HepG2 (cell line): ENCODE data around the gene TOE1. TPM values are rescaled to one million over a fixed set of nuclear protein-coding genes. Genes with fewer than 3 reads are reported as not detected.
A peak's percentile ranks its signal among the peaks of the same experiment; 100 is the strongest.

Experiments used
- ATAC-seq: fragments of 200-7000 bp; cut with Tn5 transposase; 3 replicates; pipeline ENCODE4 v1.9.1; 2020; ENCODE audit warnings: mild to moderate bottlenecking, moderate library complexity
- BruUV-seq: library from RNA; stranded (reverse); fragments of 400-500 nt; replicated peaks from 2 replicates; lab custom pipeline; 2021; lab: Mats Ljungman, UMichigan
- CTCF ChIA-PET: fragments of 300-600 bp; formaldehyde crosslinking; extraction: SDS; loops from one replicate; lab custom pipeline; 2021; ENCODE audit warnings: low total read pairs, inconsistent platforms, low intra/inter-chr PET ratio; lab: Yijun Ruan, JAX
- POLR2A ChIA-PET: fragments of 350-600 bp; sonication (Branson Sonifier 250); formaldehyde crosslinking; loops from one replicate; lab custom pipeline; 2020; ENCODE audit warnings: antibody characterized with exemption, inconsistent platforms; lab: Yijun Ruan, JAX
- DNase-seq: peaks from one replicate; pipeline ENCODE4 v3.0.0-alpha.2; 2015; ENCODE audit warnings: low spot score
- FAIRE-seq: peaks from 3 replicates; lab custom pipeline; 2011; peaks lifted over from hg19 to GRCh38; lab: Jason Lieb, UNC
- H2AFZ ChIP-seq: one replicate; pipeline ENCODE4 v1.6.1; 2011; ENCODE audit warnings: low read length, inconsistent platforms
- H3K27ac ChIP-seq: fragments of 300-600 bp; 3 replicates; pipeline ENCODE4 v1.8.0; 2011; ENCODE audit warnings: mixed run types, mild to moderate bottlenecking, mixed read lengths, low read length, inconsistent platforms; ENCODE audit not compliant: insufficient read depth; ENCODE audit errors: extremely low read length
- H3K27me3 ChIP-seq, 2 experiments: fragments of 200-600 bp in 1 of 2; 2 replicates in 1 of 2; 3 replicates in 1 of 2; pipeline versions ENCODE4 v1.6.0 to v1.8.0; 2011; ENCODE audit warnings: low read length in 2 of 2, mild to moderate bottlenecking in 2 of 2, moderate library complexity in 2 of 2, inconsistent platforms in 1 of 2; ENCODE audit not compliant: insufficient read depth in 2 of 2, control insufficient read depth in 1 of 2
- H3K36me3 ChIP-seq, 2 experiments: fragments of 200-600 bp in 1 of 2; replicated peaks in 1 of 2; 2 replicates in 1 of 2; 3 replicates in 1 of 2; pipeline versions ENCODE4 v1.5.1 to v1.8.0; 2011; ENCODE audit warnings: low read length in 2 of 2, inconsistent platforms in 1 of 2; ENCODE audit not compliant: insufficient read depth in 2 of 2, control insufficient read depth in 1 of 2
- H3K4me1 ChIP-seq: 2 replicates; pipeline ENCODE4 v1.5.1; 2012; ENCODE audit warnings: low read length, inconsistent platforms; ENCODE audit not compliant: insufficient read depth
- H3K4me2 ChIP-seq: 2 replicates; pipeline ENCODE4 v1.6.0; 2011; ENCODE audit warnings: low read depth, low read length, inconsistent platforms
- H3K4me3 ChIP-seq, 3 experiments: fragments of 200-600 bp in 1 of 3; sonication (generic), shearing (Covaris generic) in 1 of 3; replicated peaks in 1 of 3; 2 replicates each; pipeline ENCODE4 v1.5.1; 2011 to 2016; ENCODE audit warnings: low read length in 3 of 3, inconsistent platforms in 2 of 3, low read depth in 2 of 3, mild to moderate bottlenecking in 2 of 3, control low read depth in 1 of 3, mixed read lengths in 1 of 3; ENCODE audit not compliant: insufficient read depth in 1 of 3
- H3K79me2 ChIP-seq: one replicate; pipeline ENCODE4 v1.6.1; 2011; ENCODE audit warnings: low read length, inconsistent platforms; ENCODE audit not compliant: insufficient read depth
- H3K9ac ChIP-seq: 2 replicates; pipeline ENCODE4 v1.6.0; 2011; ENCODE audit warnings: mild to moderate bottlenecking, low read depth, low read length, inconsistent platforms; ENCODE audit not compliant: insufficient read depth
- H3K9me3 ChIP-seq: 2 replicates; pipeline ENCODE4 v1.5.1; 2012; ENCODE audit warnings: mild to moderate bottlenecking, low read length
- H4K20me1 ChIP-seq: 2 replicates; pipeline ENCODE4 v1.6.0; 2011; ENCODE audit warnings: inconsistent platforms, mild to moderate bottlenecking, low read length, moderate library complexity; ENCODE audit not compliant: insufficient read depth
- ARID2 ChIP-seq: sonication (generic); formaldehyde crosslinking; IDR thresholded peaks from 2 replicates; pipeline ENCODE4 v1.8.1; 2022; ENCODE audit warnings: mild to moderate bottlenecking, missing genetic modification reagents, borderline replicate concordance
- ARNT2 ChIP-seq: sonication (generic); formaldehyde crosslinking; IDR thresholded peaks from 2 replicates; pipeline ENCODE4 v1.8.0; 2022; ENCODE audit warnings: mild to moderate bottlenecking, low read depth, missing genetic modification reagents, moderate library complexity
- CTCF ChIP-seq: sonication (generic); formaldehyde crosslinking; IDR thresholded peaks from 2 replicates; pipeline ENCODE4 v1.5.0; 2020; ENCODE audit warnings: mild to moderate bottlenecking, missing genetic modification reagents, moderate library complexity
- ELF1 ChIP-seq: sonication (generic); formaldehyde crosslinking; IDR thresholded peaks from 2 replicates; pipeline ENCODE4 v1.4.0; 2020; ENCODE audit warnings: missing genetic modification reagents
- PLRG1 ChIP-seq: fragments of 450-650 bp; conservative IDR thresholded peaks from 2 replicates; pipeline ENCODE4 v1.6.1; 2016
- RBM22 ChIP-seq: fragments of 200-400 bp; formaldehyde crosslinking; optimal IDR thresholded peaks from 2 replicates; pipeline ENCODE3; 2017; ENCODE audit warnings: mild to moderate bottlenecking, low read length, moderate library complexity
- SMARCC2 ChIP-seq: fragments of 450-650 bp; IDR thresholded peaks from 2 replicates; pipeline ENCODE4 v1.6.1; 2017; ENCODE audit warnings: antibody characterized with exemption, mild to moderate bottlenecking
- SUZ12 ChIP-seq: fragments of 150-350 bp; IDR thresholded peaks from 2 replicates; pipeline ENCODE4 v1.6.1; 2014; ENCODE audit warnings: low read depth, low read length
- ZIK1 ChIP-seq: sonication (generic); formaldehyde crosslinking; IDR thresholded peaks from 2 replicates; pipeline ENCODE4 v1.5.0; 2020; ENCODE audit warnings: mild to moderate bottlenecking, low read depth, missing genetic modification reagents, borderline replicate concordance
- ZNF407 ChIP-seq: sonication (generic); formaldehyde crosslinking; IDR thresholded peaks from one replicate; pipeline ENCODE4 v1.5.1; 2020; ENCODE audit warnings: mild to moderate bottlenecking, missing genetic modification reagents; ENCODE audit errors: not compliant biosample characterization
- ZNF431 ChIP-seq: sonication (generic); formaldehyde crosslinking; IDR thresholded peaks from 2 replicates; pipeline ENCODE4 v1.9.0; 2022; ENCODE audit warnings: missing genetic modification reagents, low read depth, mild to moderate bottlenecking, borderline replicate concordance
- ZNF788 ChIP-seq: sonication (generic); formaldehyde crosslinking; IDR thresholded peaks from 2 replicates; pipeline ENCODE4 v1.5.0; 2020; ENCODE audit warnings: mild to moderate bottlenecking, missing genetic modification reagents, borderline replicate concordance
- WGBS: methylation state at CpG from one replicate; pipeline ENCODE4 v1.1.6; 2017; ENCODE audit warnings: low lambda C conversion rate; 5-methylcytosine and 5-hydroxymethylcytosine counted together
- in situ Hi-C: cut with HindIII; loops from 2 replicates; pipeline ENCODE4 v1.10.0; 2017; ENCODE audit warnings: low pct_unique_long_range_greater_than_20kb; ENCODE audit not compliant: extremely low pct_ligation_motif_present
- intact Hi-C: fragments of 100-400 bp; cut with micrococcal nuclease; formaldehyde crosslinking; loops from one replicate; pipeline ENCODE4 v1.10.0; 2022; ENCODE audit not compliant: unreplicated experiment
- polyA plus RNA-seq, 8 experiments: library from polyadenylated mRNA; depleted of rRNA in 3 of 8; stranded (reverse) in 7 of 8; unstranded in 1 of 8; fragments of >200 nt; fragmentation: Illumina TruSeq in 4 of 8; extraction: Trizol in 4 of 8; gene quantifications; 2 replicates each; pipeline versions ENCODE4 v1.2.1 to v1.2.3, GENCODE V29; 2011 to 2016; ENCODE audit warnings: low read depth in 4 of 8, missing spikeins in 1 of 8, mixed read lengths in 1 of 8; ENCODE audit not compliant: insufficient read depth in 1 of 8
- total RNA-seq, 5 experiments: library from RNA; depleted of rRNA; stranded (reverse); fragments of >200 nt; fragmentation: Illumina TruSeq; extraction: Trizol; gene quantifications; 2 replicates each; pipeline ENCODE4 v1.2.3, GENCODE V29; 2016; ENCODE audit warnings: low read depth in 1 of 5

Gene TOE1
- total and polyA plus RNA-seq, 2 of the 13 experiments (the other 11 are each of a cell fraction or from before 2014, with no cell fraction given), result 14.1 to 19.0 TPM

- TF ChIP-seq ARID2 (CRISPR knock-in tag) (0 out of 2 replicates have a peak, but pooled peaks have one; percentile 27), ELF1 (CRISPR knock-in tag) (no peak), SMARCC2 (no peak), ZNF788 (CRISPR knock-in tag) (0 out of 2 replicates have a peak, but pooled peaks have one; percentile 37), CTCF (CRISPR knock-in tag) (peak; percentile 58)
These were observed 971 bp downstream of the TOE1 start (continued) for GRCh38 chr1:45340816-45341466.

- CTCF ChIA-PET, result no interaction called here
- H2AFZ ChIP-seq, result no peak overlapping the region
- no peaks in the 10 kb centered on the region for H4K20me1 ChIP-seq
- BruUV-seq, result no TSS peak
- no peak overlapping the region for H3K4me3 ChIP-seq
- WGBS, result 90% methylated on average over 2 of the region's 2 CpGs
- no peaks in the 10 kb centered on the region; a peak in 1 of 5 replicates for H3K27me3 ChIP-seq
- POLR2A ChIA-PET, result interaction anchor here (1.1 to 2.7 kb wide), 3 partner anchors 8 to 146 kb away, joined by 4 to 8 read pairs (median 4); partner anchors contain the start of gene TESK2
- no peaks in the 10 kb centered on the region for H3K9me3 ChIP-seq
- no peak overlapping the region for H3K27ac ChIP-seq
- peaks cover 18% of the 10 kb centered on the region for H3K4me1 ChIP-seq
- H3K9ac ChIP-seq, result no peak overlapping the region
- intact Hi-C loops, result loop anchor here (5.0 kb wide), 1 partner anchor 148 kb away; the partner anchor contains the start of gene TESK2
- peaks cover 15 to 36% of the 10 kb centered on the region in 2 experiments for H3K36me3 ChIP-seq
- DNase-seq (no peak), FAIRE-seq (no peak), ATAC-seq (no peak)
- H3K4me2 ChIP-seq, result no peak overlapping the region
- H3K79me2 ChIP-seq, result peaks cover 20% of the 10 kb centered on the region
- in situ Hi-C loops, result no loop called here
- TF ChIP-seq SUZ12 (no peak), ZIK1 (CRISPR knock-in tag) (no peak), ZNF431 (CRISPR knock-in tag) (no peak), PLRG1 (no peak), ZNF407 (CRISPR knock-in tag) (no peak), RBM22 (peak; percentile 78), ARNT2 (CRISPR knock-in tag) (no peak)
These were observed 4.5 kb downstream of the TOE1 start for GRCh38 chr1:45344499-45344898.
